Measurements from ENCODE around the gene ZNG1F.
"Not testable (repeated sequence)": the region's sequence is repeated elsewhere in the genome, so short reads cannot be mapped to it uniquely, and the experiment has no call there.

ZNG1F gene

GRCh38 chr9:41189217-41189616, at the start of gene ZNG1F:
Gene ZNG1F (minus strand): TSS chr9:41189317. CDS start chr9:41189258, 59 bp downstream.
- not testable (repeated sequence) for H3K36me3 ChIP-seq (ENCODE audit: insufficient read depth)

DNA sequence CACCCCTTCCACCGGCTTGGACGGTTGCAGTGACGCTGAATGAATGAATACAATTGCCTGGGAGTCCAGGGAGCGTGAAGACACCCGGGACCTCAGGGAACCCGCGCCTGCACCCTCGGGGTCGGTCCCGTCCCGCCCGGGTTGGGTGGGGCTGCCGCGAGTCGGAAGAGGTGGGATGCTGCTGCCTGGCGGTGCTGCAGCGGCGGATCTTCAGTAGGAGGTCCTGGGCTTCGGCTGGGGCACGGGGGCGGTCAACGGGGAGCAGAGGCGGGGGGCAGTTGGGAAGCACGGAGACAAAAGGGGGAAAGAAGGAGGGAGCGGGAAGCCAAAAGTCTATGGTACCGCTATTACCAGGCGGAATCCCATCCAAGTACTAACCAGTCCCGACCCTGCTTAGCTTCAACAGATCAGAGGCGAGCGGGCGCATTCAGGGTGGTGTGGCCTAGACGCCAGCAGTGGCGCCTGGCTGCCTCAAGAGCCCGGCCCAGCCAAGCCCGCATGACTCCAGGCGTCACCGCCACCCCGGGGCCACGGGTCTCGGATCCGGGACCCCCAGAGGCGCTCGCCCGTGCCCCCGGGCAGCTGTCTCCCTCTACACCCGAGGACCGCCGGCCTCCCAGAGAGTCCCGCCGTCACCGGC, 48.1 kb upstream of the ZNG1F start:
- H3K4me2 ChIP-seq; H3K27ac ChIP-seq; H3K4me1 ChIP-seq (ENCODE audit: low read depth, poor library complexity, severe bottlenecking); H3K36me3 ChIP-seq (ENCODE audit: insufficient read depth); H2AFZ ChIP-seq (ENCODE audit: low read depth); H3K4me3 ChIP-seq (IDR thresholded peaks at IDR 0.05; ENCODE audit: insufficient read depth, low read depth, low read length); H3K79me2 ChIP-seq (ENCODE audit: insufficient read depth, low read depth); H3K9ac ChIP-seq; H3K27me3 ChIP-seq (ENCODE audit: insufficient read depth, low read depth); H4K20me1 ChIP-seq (ENCODE audit: insufficient read depth): not testable (repeated sequence)

More at GRCh38 chr9:41189217-41189616, at the start of gene ZNG1F:
- H3K9ac ChIP-seq; H3K4me2 ChIP-seq; H2AFZ ChIP-seq (ENCODE audit: low read depth); H3K79me2 ChIP-seq (ENCODE audit: insufficient read depth, low read depth); H4K20me1 ChIP-seq (ENCODE audit: insufficient read depth); H3K27ac ChIP-seq; H3K4me1 ChIP-seq (ENCODE audit: low read depth, poor library complexity, severe bottlenecking); H3K27me3 ChIP-seq (ENCODE audit: insufficient read depth, low read depth); H3K4me3 ChIP-seq (IDR thresholded peaks at IDR 0.05; ENCODE audit: insufficient read depth, low read depth, low read length): not testable (repeated sequence)

GRCh38 chr9:41236486-41237109, 47.5 kb upstream of the ZNG1F start:
- not testable (repeated sequence) for H3K9ac ChIP-seq; H3K4me1 ChIP-seq (ENCODE audit: low read depth, poor library complexity, severe bottlenecking); H3K79me2 ChIP-seq (ENCODE audit: insufficient read depth, low read depth); H3K27me3 ChIP-seq (ENCODE audit: insufficient read depth, low read depth); H3K4me3 ChIP-seq (IDR thresholded peaks at IDR 0.05; ENCODE audit: insufficient read depth, low read depth, low read length); H3K27ac ChIP-seq; H3K4me2 ChIP-seq; H3K36me3 ChIP-seq (ENCODE audit: insufficient read depth); H4K20me1 ChIP-seq (ENCODE audit: insufficient read depth); H2AFZ ChIP-seq (ENCODE audit: low read depth)

DNA sequence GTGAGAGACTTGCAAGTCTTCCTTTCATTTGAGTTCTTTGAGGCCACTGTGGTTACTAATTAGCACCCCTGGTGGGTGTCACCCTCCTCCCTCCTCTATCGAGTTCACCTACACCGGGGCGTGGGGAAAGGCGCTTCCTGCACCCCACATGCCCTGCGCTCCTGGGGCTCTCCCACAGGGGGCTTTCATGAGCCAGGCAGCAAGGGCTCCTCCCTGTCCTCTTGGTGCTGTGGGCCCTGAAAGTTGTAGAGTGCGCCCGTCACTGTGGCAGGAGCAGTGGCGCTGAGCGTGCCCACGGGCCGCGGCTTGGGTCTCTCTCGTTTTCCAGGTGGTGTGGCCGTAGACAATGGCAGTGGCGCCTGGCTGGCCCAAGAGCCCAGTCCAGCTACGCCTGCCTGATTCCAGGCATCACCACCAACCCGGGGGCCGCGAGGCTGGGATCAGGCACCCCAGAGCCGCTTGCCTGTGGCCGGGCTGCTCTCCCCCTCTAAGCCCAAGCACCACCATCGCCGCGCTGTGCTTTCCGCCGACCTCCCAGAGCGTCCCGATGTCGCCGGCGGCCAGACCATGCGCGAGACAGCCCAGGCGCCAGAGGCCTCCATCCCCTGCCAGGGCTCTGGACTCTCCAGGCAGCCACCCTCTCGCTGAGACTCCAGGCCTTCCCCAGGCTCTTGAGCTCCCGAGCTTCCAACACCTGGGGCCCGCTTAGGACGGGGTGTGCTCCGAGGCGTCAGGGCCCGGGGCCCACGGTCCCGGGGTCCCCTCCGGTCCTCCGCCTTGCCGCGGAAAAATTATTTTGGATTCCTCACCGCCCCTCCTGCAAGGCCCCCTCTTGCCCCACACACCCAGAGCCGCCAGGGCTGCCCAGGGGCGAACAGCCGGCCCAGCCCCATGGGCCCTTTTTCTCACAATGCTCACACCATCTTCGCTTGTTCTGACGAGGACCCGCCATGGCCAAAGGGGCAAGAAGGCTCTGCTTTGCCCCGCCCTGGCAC, 46.0 kb upstream of the ZNG1F start:
- not testable (repeated sequence) for H3K9ac ChIP-seq; H3K79me2 ChIP-seq (ENCODE audit: insufficient read depth, low read depth); H3K36me3 ChIP-seq (ENCODE audit: insufficient read depth); H3K4me2 ChIP-seq; H3K4me1 ChIP-seq (ENCODE audit: low read depth, poor library complexity, severe bottlenecking); H4K20me1 ChIP-seq (ENCODE audit: insufficient read depth); H3K27ac ChIP-seq; H2AFZ ChIP-seq (ENCODE audit: low read depth); H3K4me3 ChIP-seq (IDR thresholded peaks at IDR 0.05; ENCODE audit: insufficient read depth, low read depth, low read length); H3K27me3 ChIP-seq (ENCODE audit: insufficient read depth, low read depth)

- not testable (repeated sequence) for H3K27me3 ChIP-seq (ENCODE audit: insufficient read depth, low read depth); H3K9ac ChIP-seq; H3K36me3 ChIP-seq (ENCODE audit: insufficient read depth); H3K4me1 ChIP-seq (ENCODE audit: low read depth, poor library complexity, severe bottlenecking); H3K4me3 ChIP-seq (IDR thresholded peaks at IDR 0.05; ENCODE audit: insufficient read depth, low read depth, low read length); H4K20me1 ChIP-seq (ENCODE audit: insufficient read depth); H3K27ac ChIP-seq; H2AFZ ChIP-seq (ENCODE audit: low read depth); H3K79me2 ChIP-seq (ENCODE audit: insufficient read depth, low read depth)
- peak overlapping the region; percentile 42; the same call in 1 of the 2 replicates for H3K4me2 ChIP-seq
Measured at GRCh38 chr9:41234221-41234620, 45.1 kb upstream of the ZNG1F start.

DNA sequence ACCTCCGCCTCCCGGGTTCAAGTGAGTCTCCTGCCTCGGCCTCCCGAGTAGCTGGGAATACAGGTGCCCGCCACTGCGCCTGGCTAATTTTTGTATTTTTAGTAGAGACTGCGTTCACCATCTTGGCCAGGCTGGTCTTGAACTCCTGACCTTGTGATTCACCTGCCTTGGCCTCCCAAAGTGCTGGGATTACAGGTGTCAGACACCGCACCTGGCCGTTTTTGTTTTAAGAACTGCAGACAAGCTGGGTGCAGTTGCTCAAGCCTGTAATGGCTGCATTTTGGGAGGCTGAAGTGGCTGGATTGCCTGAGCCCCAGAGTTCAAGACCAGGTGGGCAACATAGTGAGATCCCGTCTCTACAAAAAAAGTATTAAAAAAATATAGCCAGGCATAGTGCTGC, 43.2 kb upstream of the ZNG1F start:
- not testable (repeated sequence) for H3K9ac ChIP-seq; H3K79me2 ChIP-seq (ENCODE audit: insufficient read depth, low read depth); H3K27me3 ChIP-seq (ENCODE audit: insufficient read depth, low read depth); H3K36me3 ChIP-seq (ENCODE audit: insufficient read depth); H3K4me1 ChIP-seq (ENCODE audit: low read depth, poor library complexity, severe bottlenecking); H4K20me1 ChIP-seq (ENCODE audit: insufficient read depth); H3K4me3 ChIP-seq (IDR thresholded peaks at IDR 0.05; ENCODE audit: insufficient read depth, low read depth, low read length)
- Histone ChIP-seq H3K4me2 (peak overlapping the region; percentile 51), H2AFZ (ENCODE audit: low read depth) (peak overlapping the region; percentile 19), H3K27ac (peak overlapping the region; percentile 66)

- H4K20me1 ChIP-seq (ENCODE audit: insufficient read depth); H3K27ac ChIP-seq; H3K4me3 ChIP-seq (IDR thresholded peaks at IDR 0.05; ENCODE audit: insufficient read depth, low read depth, low read length); H3K9ac ChIP-seq; H3K36me3 ChIP-seq (ENCODE audit: insufficient read depth); H2AFZ ChIP-seq (ENCODE audit: low read depth); H3K4me2 ChIP-seq; H3K4me1 ChIP-seq (ENCODE audit: low read depth, poor library complexity, severe bottlenecking); H3K79me2 ChIP-seq (ENCODE audit: insufficient read depth, low read depth); H3K27me3 ChIP-seq (ENCODE audit: insufficient read depth, low read depth): not testable (repeated sequence)
Measured at GRCh38 chr9:41230418-41230817, 41.3 kb upstream of the ZNG1F start.

All from KMS-11 (cell line).